ENCODE results near the gene CD14. TPM values are rescaled to one million over a fixed set of nuclear protein-coding genes. Genes with fewer than 3 reads are reported as not detected.
"Not testable (repeated sequence)": the region's sequence is repeated elsewhere in the genome, so short reads cannot be mapped to it uniquely, and the experiment has no call there.

CD14 gene
- total and polyA plus RNA-seq, 7 experiments from 2014 or later = 0.56 to 198 (median 8.8) TPM

- POLR2A ChIA-PET = no interaction called here
- H3K27ac ChIP-seq (ENCODE audit: low read depth, low read length) = no peak overlapping the region
- H3K27me3 Mint-ChIP-seq = peaks cover 0 to 33% (median 0%) of the 10 kb centered on the region in 5 donors
- H3K27ac Mint-ChIP-seq = peak overlapping the region in 1 of 9 donors; percentile 12
- no peaks in the 10 kb centered on the region for H3K9me3 ChIP-seq (ENCODE audit: control insufficient read depth in 2 of 3, low read length in 3 of 3)
- ATAC-seq (no peak), DNase-seq (no peak)
- CTCF ChIA-PET = no interaction called here
- H3K36me3 Mint-ChIP-seq = peaks cover 0 to 4% (median 0%) of the 10 kb centered on the region in 5 donors
- H3K27me3 ChIP-seq (ENCODE audit: control insufficient read depth in 2 of 2, insufficient read depth in 2 of 2, low read length in 2 of 2) = no peaks in the 10 kb centered on the region
- peaks cover 6 to 20% (median 8%) of the 10 kb centered on the region in 7 donors for H3K4me1 Mint-ChIP-seq
- intact Hi-C loops (cut with micrococcal nuclease) = no loop called here
- no peaks in the 10 kb centered on the region for H3K36me3 ChIP-seq (ENCODE audit: control insufficient read depth in 2 of 3, insufficient read depth in 3 of 3, low read length in 3 of 3)
- H3K4me3 Mint-ChIP-seq = no peak overlapping the region
- H3K9me3 Mint-ChIP-seq = peaks cover 0 to 11% (median 0%) of the 10 kb centered on the region in 11 donors
- no peak overlapping the region for H3K4me3 ChIP-seq (ENCODE audit: low read length)
- H3K4me1 ChIP-seq (ENCODE audit: control insufficient read depth in 2 of 2, insufficient read depth in 2 of 2, low read length in 2 of 2) = peaks cover 0 to 4% of the 10 kb centered on the region in 2 donors
These were observed 5.0 kb downstream of the CD14 start for GRCh38 chr5:140627972-140628371.

- H3K27me3 ChIP-seq (ENCODE audit: control insufficient read depth in 2 of 2, insufficient read depth in 2 of 2, low read length in 2 of 2); POLR2A ChIA-PET; ATAC-seq; intact Hi-C loops (cut with micrococcal nuclease); H3K27ac Mint-ChIP-seq; H3K36me3 Mint-ChIP-seq; H3K4me3 ChIP-seq (ENCODE audit: low read length); H3K4me3 Mint-ChIP-seq; H3K4me1 ChIP-seq (ENCODE audit: control insufficient read depth in 2 of 2, insufficient read depth in 2 of 2, low read length in 2 of 2); CTCF ChIA-PET; H3K4me1 Mint-ChIP-seq; DNase-seq; H3K36me3 ChIP-seq (ENCODE audit: control insufficient read depth in 2 of 3, insufficient read depth in 3 of 3, low read length in 3 of 3); H3K27ac ChIP-seq (ENCODE audit: low read depth, low read length); H3K9me3 ChIP-seq (ENCODE audit: control insufficient read depth in 2 of 3, low read length in 3 of 3): not testable (repeated sequence)
- Mint-ChIP-seq H3K9me3 (peaks cover 0 to 11% (median 0%) of the 10 kb centered on the region in 11 donors), H3K27me3 (peaks cover 0 to 31% (median 6%) of the 10 kb centered on the region in 5 donors)
These were observed 8.1 kb downstream of the CD14 start for GRCh38 chr5:140624886-140625285.

DNA sequence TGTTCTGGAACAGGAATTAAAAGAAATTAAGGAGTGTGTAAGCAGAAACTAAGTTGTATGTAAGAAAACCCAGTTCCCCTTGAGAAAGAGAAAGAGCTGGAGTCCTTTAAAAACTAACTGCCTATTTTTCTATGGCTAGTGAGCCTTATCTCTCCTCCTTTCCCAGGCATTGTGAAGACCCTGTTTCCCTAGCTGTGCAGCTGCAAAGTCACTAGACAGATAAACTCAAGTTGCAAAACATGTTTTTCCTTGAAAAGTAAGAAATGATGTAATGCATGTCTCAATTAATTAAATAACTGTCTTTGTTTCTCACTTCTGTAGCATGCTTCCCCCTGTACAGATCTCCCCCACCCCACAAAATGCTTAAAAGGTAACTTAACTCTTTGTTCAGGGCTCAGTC lies 9.9 kb downstream of the CD14 start:
- H3K9me3 ChIP-seq (ENCODE audit: control insufficient read depth in 2 of 3, low read length in 3 of 3); H3K36me3 ChIP-seq (ENCODE audit: control insufficient read depth in 2 of 3, insufficient read depth in 3 of 3, low read length in 3 of 3); H3K27ac ChIP-seq (ENCODE audit: low read depth, low read length); H3K36me3 Mint-ChIP-seq; intact Hi-C loops (cut with micrococcal nuclease); DNase-seq; H3K4me3 ChIP-seq (ENCODE audit: low read length); H3K27ac Mint-ChIP-seq; H3K4me1 ChIP-seq (ENCODE audit: control insufficient read depth in 2 of 2, insufficient read depth in 2 of 2, low read length in 2 of 2); H3K27me3 ChIP-seq (ENCODE audit: control insufficient read depth in 2 of 2, insufficient read depth in 2 of 2, low read length in 2 of 2); H3K9me3 Mint-ChIP-seq; H3K4me1 Mint-ChIP-seq; H3K4me3 Mint-ChIP-seq; ATAC-seq; CTCF ChIA-PET: not testable (repeated sequence)
- H3K27me3 Mint-ChIP-seq = peaks cover 0 to 45% (median 12%) of the 10 kb centered on the region in 5 donors
- POLR2A ChIA-PET = interaction anchor here (0.6 kb wide), 1 partner anchor 78 kb away, joined by 3 read pairs; no protein-coding TSS in a partner anchor

DNA sequence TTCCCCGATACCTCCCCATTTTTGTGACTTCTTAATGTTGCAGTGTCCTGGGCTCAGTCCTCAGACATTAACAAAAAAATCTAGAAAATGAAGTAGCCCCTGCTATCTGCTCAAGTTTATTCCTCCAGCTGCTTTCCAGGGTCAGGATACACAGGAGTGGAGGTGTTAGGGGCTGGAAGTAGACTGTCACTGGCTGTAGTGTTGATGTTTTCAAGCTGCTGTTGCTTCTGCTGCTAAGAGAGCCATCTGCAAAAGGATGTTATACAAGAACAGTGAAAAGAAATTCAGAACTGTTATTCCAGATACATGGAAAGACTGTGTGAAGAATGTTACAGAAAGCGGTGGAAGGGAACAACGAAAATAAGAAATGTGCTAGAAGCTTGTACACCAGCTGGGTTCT lies 10.7 kb downstream of the CD14 start:
- no peaks in the 10 kb centered on the region for H3K36me3 Mint-ChIP-seq
- H3K9me3 Mint-ChIP-seq = peaks cover 0 to 5% (median 0%) of the 10 kb centered on the region in 11 donors
- POLR2A ChIA-PET = interaction anchor here (0.6 to 1.0 kb wide), 2 partner anchors 26 to 77 kb away, joined by 3 read pairs; no protein-coding TSS in a partner anchor
- H3K27me3 ChIP-seq (ENCODE audit: control insufficient read depth in 2 of 2, insufficient read depth in 2 of 2, low read length in 2 of 2) = no peaks in the 10 kb centered on the region
- H3K4me1 Mint-ChIP-seq = peaks cover 0 to 4% (median 0%) of the 10 kb centered on the region in 7 donors
- no peaks in the 10 kb centered on the region for H3K4me1 ChIP-seq (ENCODE audit: control insufficient read depth in 2 of 2, insufficient read depth in 2 of 2, low read length in 2 of 2)
- CTCF ChIA-PET = interaction anchor here (0.6 to 1.2 kb wide), 2 partner anchors 13 to 104 kb away, joined by 3 to 5 read pairs; no protein-coding TSS in a partner anchor
- H3K4me3 Mint-ChIP-seq = no peak overlapping the region
- H3K27ac ChIP-seq (ENCODE audit: low read depth, low read length) = no peak overlapping the region
- DNase-seq (no peak), ATAC-seq (no peak)
- no peak overlapping the region for H3K27ac Mint-ChIP-seq
- no peaks in the 10 kb centered on the region for H3K9me3 ChIP-seq (ENCODE audit: control insufficient read depth in 2 of 3, low read length in 3 of 3)
- H3K4me3 ChIP-seq (ENCODE audit: low read length) = no peak overlapping the region
- peaks cover 0 to 52% (median 10%) of the 10 kb centered on the region in 5 donors for H3K27me3 Mint-ChIP-seq
- H3K36me3 ChIP-seq (ENCODE audit: control insufficient read depth in 2 of 3, insufficient read depth in 3 of 3, low read length in 3 of 3) = no peaks in the 10 kb centered on the region
- intact Hi-C loops (cut with micrococcal nuclease) = no loop called here

GRCh38 chr5:140611020-140611521 lies 21.9 kb downstream of the CD14 start:
- Histone ChIP-seq H3K9me3 (ENCODE audit: control insufficient read depth in 2 of 3, low read length in 3 of 3) (no peaks in the 10 kb centered on the region), H3K27ac (ENCODE audit: low read depth, low read length) (no peak overlapping the region), H3K36me3 (ENCODE audit: control insufficient read depth in 2 of 3, insufficient read depth in 3 of 3, low read length in 3 of 3) (no peaks in the 10 kb centered on the region), H3K4me1 (ENCODE audit: control insufficient read depth in 2 of 2, insufficient read depth in 2 of 2, low read length in 2 of 2) (no peaks in the 10 kb centered on the region), H3K27me3 (ENCODE audit: control insufficient read depth in 2 of 2, insufficient read depth in 2 of 2, low read length in 2 of 2) (no peaks in the 10 kb centered on the region), H3K4me3 (ENCODE audit: low read length) (no peak overlapping the region)
- H3K9me3 Mint-ChIP-seq = no peaks in the 10 kb centered on the region
- H3K27ac Mint-ChIP-seq = no peak overlapping the region
- CTCF ChIA-PET = no interaction called here
- H3K36me3 Mint-ChIP-seq = peaks cover 0 to 6% (median 0%) of the 10 kb centered on the region in 5 donors
- intact Hi-C loops (cut with micrococcal nuclease) = no loop called here
- POLR2A ChIA-PET = no interaction called here
- H3K4me3 Mint-ChIP-seq = no peak overlapping the region
- DNase-seq (no peak), ATAC-seq (no peak)
- peaks cover 6 to 25% (median 18%) of the 10 kb centered on the region in 7 donors for H3K4me1 Mint-ChIP-seq
- peaks cover 6 to 17% (median 9%) of the 10 kb centered on the region in 5 donors for H3K27me3 Mint-ChIP-seq

DNA sequence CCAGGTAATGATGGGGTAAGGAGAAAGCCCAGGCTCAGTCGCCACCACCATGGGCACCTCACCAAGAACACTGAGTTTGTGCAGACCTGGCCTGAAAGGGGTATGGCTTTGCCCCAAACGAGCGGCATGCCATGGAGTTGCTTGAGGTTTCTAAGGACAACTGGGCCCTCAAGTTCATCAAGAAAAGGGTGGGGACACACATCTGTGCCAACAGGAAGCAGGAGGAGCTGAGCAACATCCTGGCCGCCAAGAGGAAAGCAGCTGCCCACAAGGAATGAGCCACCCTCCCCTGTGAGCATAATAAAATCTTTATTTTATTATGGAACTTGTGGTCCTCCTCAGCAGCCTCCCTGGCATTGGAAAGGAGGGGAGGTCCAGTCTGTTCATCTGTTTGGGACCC lies 23.8 kb downstream of the CD14 start:
- no peak overlapping the region for H3K4me3 ChIP-seq (ENCODE audit: low read length)
- no peaks in the 10 kb centered on the region for H3K27me3 ChIP-seq (ENCODE audit: control insufficient read depth in 2 of 2, insufficient read depth in 2 of 2, low read length in 2 of 2)
- Mint-ChIP-seq H3K4me1 (peaks cover 6 to 25% (median 18%) of the 10 kb centered on the region in 7 donors), H3K27ac (no peak overlapping the region), H3K27me3 (peaks cover 6 to 17% (median 9%) of the 10 kb centered on the region in 5 donors), H3K36me3 (peaks cover 0 to 6% (median 0%) of the 10 kb centered on the region in 5 donors), H3K9me3 (no peaks in the 10 kb centered on the region), H3K4me3 (no peak overlapping the region)
- DNase-seq (no peak), ATAC-seq (peak; percentile 59)
- POLR2A ChIA-PET = no interaction called here
- no peaks in the 10 kb centered on the region for H3K36me3 ChIP-seq (ENCODE audit: control insufficient read depth in 2 of 3, insufficient read depth in 3 of 3, low read length in 3 of 3)
- CTCF ChIA-PET = no interaction called here
- H3K9me3 ChIP-seq (ENCODE audit: control insufficient read depth in 2 of 3, low read length in 3 of 3) = no peaks in the 10 kb centered on the region
- intact Hi-C loops (cut with micrococcal nuclease) = no loop called here
- H3K4me1 ChIP-seq (ENCODE audit: control insufficient read depth in 2 of 2, insufficient read depth in 2 of 2, low read length in 2 of 2) = no peaks in the 10 kb centered on the region
- H3K27ac ChIP-seq (ENCODE audit: low read depth, low read length) = no peak overlapping the region

DNA sequence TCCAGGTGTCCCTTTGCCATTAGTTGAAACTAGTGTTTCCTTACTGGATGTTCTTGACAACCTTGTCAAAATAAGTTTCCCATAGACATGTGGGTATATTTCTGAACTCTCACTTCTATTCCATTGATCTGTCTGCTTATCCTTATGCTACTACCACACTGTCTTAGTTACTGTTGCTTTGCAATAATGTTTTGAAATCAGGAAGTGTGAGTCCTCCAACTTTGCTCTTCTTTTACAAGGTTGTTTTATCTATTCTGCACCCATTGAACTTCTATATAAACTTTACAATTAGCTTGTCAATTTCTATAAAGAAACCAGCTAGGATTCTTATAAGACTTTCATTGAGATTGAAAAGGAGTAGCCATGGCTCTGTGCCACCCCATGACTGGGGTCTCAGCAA lies 24.3 kb downstream of the CD14 start:
- H3K4me3 ChIP-seq (ENCODE audit: low read length) = no peak overlapping the region
- no peaks in the 10 kb centered on the region for H3K36me3 ChIP-seq (ENCODE audit: control insufficient read depth in 2 of 3, insufficient read depth in 3 of 3, low read length in 3 of 3)
- CTCF ChIA-PET = no interaction called here
- DNase-seq = no peak
- Mint-ChIP-seq H3K27ac (no peak overlapping the region), H3K4me1 (peaks cover 6 to 25% (median 18%) of the 10 kb centered on the region in 7 donors), H3K4me3 (no peak overlapping the region), H3K36me3 (peaks cover 0 to 6% (median 0%) of the 10 kb centered on the region in 5 donors), H3K9me3 (no peaks in the 10 kb centered on the region), H3K27me3 (peaks cover 6 to 17% (median 9%) of the 10 kb centered on the region in 5 donors)
- no peaks in the 10 kb centered on the region for H3K4me1 ChIP-seq (ENCODE audit: control insufficient read depth in 2 of 2, insufficient read depth in 2 of 2, low read length in 2 of 2)
- no peak overlapping the region for H3K27ac ChIP-seq (ENCODE audit: low read depth, low read length)
- POLR2A ChIA-PET = no interaction called here
- no peak for ATAC-seq
- no peaks in the 10 kb centered on the region for H3K9me3 ChIP-seq (ENCODE audit: control insufficient read depth in 2 of 3, low read length in 3 of 3)
- intact Hi-C loops (cut with micrococcal nuclease) = no loop called here
- H3K27me3 ChIP-seq (ENCODE audit: control insufficient read depth in 2 of 2, insufficient read depth in 2 of 2, low read length in 2 of 2) = no peaks in the 10 kb centered on the region
